HepG2 (cell line): Measurements from ENCODE around the gene TRMT2A. TPM values are rescaled to one million over a fixed set of nuclear protein-coding genes. Genes with fewer than 3 reads are reported as not detected.

Source experiments
- HDAC6 ChIP-seq: fragments of 200-600 bp; sonication (generic); IDR thresholded peaks from 2 replicates; pipeline ENCODE4 v1.7.0; 2017; ENCODE audit warnings: mild to moderate bottlenecking, antibody characterized with exemption, low read length, low read depth
- HOXA5 ChIP-seq: sonication (generic); formaldehyde crosslinking; IDR thresholded peaks from 2 replicates; pipeline ENCODE4 v1.4.0; 2020; ENCODE audit warnings: missing genetic modification reagents
- JUNB ChIP-seq: sonication (generic); formaldehyde crosslinking; IDR thresholded peaks from 2 replicates; pipeline ENCODE4 v1.8.0; 2022; ENCODE audit warnings: missing genetic modification reagents, mild to moderate bottlenecking, borderline replicate concordance
- KLF12 ChIP-seq: sonication (generic); formaldehyde crosslinking; IDR thresholded peaks from 2 replicates; pipeline ENCODE4 v1.4.0; 2020; ENCODE audit warnings: missing genetic modification reagents, borderline replicate concordance
- MAZ ChIP-seq, 2 experiments: sonication (generic) in 1 of 2; formaldehyde crosslinking in 1 of 2; IDR thresholded peaks; 2 replicates each; pipeline versions ENCODE4 v1.5.0 to v1.6.1; 2012 to 2020; ENCODE audit warnings: low read depth in 2 of 2, mild to moderate bottlenecking in 2 of 2, borderline replicate concordance in 1 of 2, improper control_type of control experiment in 1 of 2, low read length in 1 of 2, missing genetic modification reagents in 1 of 2, moderate library complexity in 1 of 2
- MIER2 ChIP-seq: IDR thresholded peaks from 2 replicates; pipeline ENCODE4 v1.6.1; 2016; ENCODE audit warnings: missing biosample characterization, missing genetic modification reagents
- SRY ChIP-seq: sonication (generic); formaldehyde crosslinking; IDR thresholded peaks from 2 replicates; pipeline ENCODE4 v1.8.0; 2022; ENCODE audit warnings: mild to moderate bottlenecking, missing genetic modification reagents
- SUZ12 ChIP-seq: fragments of 150-350 bp; IDR thresholded peaks from 2 replicates; pipeline ENCODE4 v1.6.1; 2014; ENCODE audit warnings: low read depth, low read length
- YEATS2 ChIP-seq: sonication (generic); formaldehyde crosslinking; IDR thresholded peaks from 2 replicates; pipeline ENCODE4 v1.4.0; 2020; ENCODE audit warnings: missing genetic modification reagents, borderline replicate concordance
- YY1 ChIP-seq: IDR thresholded peaks from 2 replicates; pipeline ENCODE4 v1.6.1; 2011; ENCODE audit warnings: low read length, low read depth, moderate library complexity, mild to moderate bottlenecking; ENCODE audit not compliant: insufficient read depth, insufficient replicate concordance
- ZFP90 ChIP-seq: sonication (generic); formaldehyde crosslinking; IDR thresholded peaks from 2 replicates; pipeline ENCODE4 v1.8.0; 2022; ENCODE audit warnings: missing genetic modification reagents, mild to moderate bottlenecking, inconsistent platforms, borderline replicate concordance
- ZNF138 ChIP-seq: sonication (generic); formaldehyde crosslinking; IDR thresholded peaks from 2 replicates; pipeline ENCODE4 v1.5.0; 2020; ENCODE audit warnings: mild to moderate bottlenecking, low read depth, missing genetic modification reagents
- ZNF235 ChIP-seq: sonication (generic); formaldehyde crosslinking; IDR thresholded peaks from 2 replicates; pipeline ENCODE4 v1.8.1; 2023; ENCODE audit warnings: mild to moderate bottlenecking, missing genetic modification reagents, borderline replicate concordance
- ZNF547 ChIP-seq: sonication (generic); formaldehyde crosslinking; IDR thresholded peaks from 2 replicates; pipeline ENCODE4 v1.5.1; 2020; ENCODE audit warnings: mild to moderate bottlenecking, missing genetic modification reagents
- ZNF704 ChIP-seq: sonication (generic); formaldehyde crosslinking; IDR thresholded peaks from 2 replicates; pipeline ENCODE4 v1.8.1; 2023; ENCODE audit warnings: mild to moderate bottlenecking, inconsistent platforms, moderate library complexity, missing genetic modification reagents, borderline replicate concordance
- ZNF772 ChIP-seq: sonication (generic); formaldehyde crosslinking; IDR thresholded peaks from 2 replicates; pipeline ENCODE4 v1.5.0; 2020; ENCODE audit warnings: mild to moderate bottlenecking, missing genetic modification reagents
- polyA plus RNA-seq, 8 experiments: library from polyadenylated mRNA; depleted of rRNA in 3 of 8; stranded (reverse) in 7 of 8; unstranded in 1 of 8; fragments of >200 nt; fragmentation: Illumina TruSeq in 4 of 8; extraction: Trizol in 4 of 8; gene quantifications; 2 replicates each; pipeline versions ENCODE4 v1.2.1 to v1.2.3, GENCODE V29; 2011 to 2016; ENCODE audit warnings: low read depth in 4 of 8, missing spikeins in 1 of 8, mixed read lengths in 1 of 8; ENCODE audit not compliant: insufficient read depth in 1 of 8
- total RNA-seq, 5 experiments: library from RNA; depleted of rRNA; stranded (reverse); fragments of >200 nt; fragmentation: Illumina TruSeq; extraction: Trizol; gene quantifications; 2 replicates each; pipeline ENCODE4 v1.2.3, GENCODE V29; 2016; ENCODE audit warnings: low read depth in 1 of 5
- TF ChIP-seq, protein P1 (sequence below): sonication (generic); formaldehyde crosslinking; IDR thresholded peaks from 2 replicates; pipeline ENCODE4 v1.5.1; 2020; ENCODE audit warnings: missing genetic modification reagents, mild to moderate bottlenecking, borderline replicate concordance
- TF ChIP-seq, protein P2 (sequence below): sonication (generic); formaldehyde crosslinking; IDR thresholded peaks from 2 replicates; pipeline ENCODE4 v1.5.0; 2020; ENCODE audit warnings: missing genetic modification reagents, mild to moderate bottlenecking, borderline replicate concordance
- TF ChIP-seq, protein P3 (sequence below): sonication (generic); formaldehyde crosslinking; IDR thresholded peaks from 2 replicates; pipeline ENCODE4 v1.8.0; 2022; ENCODE audit warnings: missing genetic modification reagents, mild to moderate bottlenecking, moderate library complexity, borderline replicate concordance
- TF ChIP-seq, protein P4 (sequence below): sonication (generic); formaldehyde crosslinking; IDR thresholded peaks from 2 replicates; pipeline ENCODE4 v1.4.0; 2020; ENCODE audit warnings: missing genetic modification reagents

Gene TRMT2A
- total and polyA plus RNA-seq, 2 of the 13 experiments (the other 11 are each of a cell fraction or from before 2014, with no cell fraction given), result 24.0 to 30.3 TPM

- TF ChIP-seq, protein P1, sequence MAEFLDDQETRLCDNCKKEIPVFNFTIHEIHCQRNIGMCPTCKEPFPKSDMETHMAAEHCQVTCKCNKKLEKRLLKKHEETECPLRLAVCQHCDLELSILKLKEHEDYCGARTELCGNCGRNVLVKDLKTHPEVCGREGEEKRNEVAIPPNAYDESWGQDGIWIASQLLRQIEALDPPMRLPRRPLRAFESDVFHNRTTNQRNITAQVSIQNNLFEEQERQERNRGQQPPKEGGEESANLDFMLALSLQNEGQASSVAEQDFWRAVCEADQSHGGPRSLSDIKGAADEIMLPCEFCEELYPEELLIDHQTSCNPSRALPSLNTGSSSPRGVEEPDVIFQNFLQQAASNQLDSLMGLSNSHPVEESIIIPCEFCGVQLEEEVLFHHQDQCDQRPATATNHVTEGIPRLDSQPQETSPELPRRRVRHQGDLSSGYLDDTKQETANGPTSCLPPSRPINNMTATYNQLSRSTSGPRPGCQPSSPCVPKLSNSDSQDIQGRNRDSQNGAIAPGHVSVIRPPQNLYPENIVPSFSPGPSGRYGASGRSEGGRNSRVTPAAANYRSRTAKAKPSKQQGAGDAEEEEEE (CRISPR knock-in tag), result no peak
- TF ChIP-seq JUNB (CRISPR knock-in tag), result no peak
- TF ChIP-seq MIER2 (CRISPR knock-in tag), result no peak
- TF ChIP-seq ZFP90 (CRISPR knock-in tag), result 0 out of 2 replicates have a peak, but pooled peaks have one; percentile 13
- no peak for TF ChIP-seq ZNF547 (CRISPR knock-in tag)
- peak; percentile 61; the same call in 1 of the 2 replicates for TF ChIP-seq ZNF138 (CRISPR knock-in tag)
- TF ChIP-seq SUZ12, result no peak
- TF ChIP-seq, protein P2, sequence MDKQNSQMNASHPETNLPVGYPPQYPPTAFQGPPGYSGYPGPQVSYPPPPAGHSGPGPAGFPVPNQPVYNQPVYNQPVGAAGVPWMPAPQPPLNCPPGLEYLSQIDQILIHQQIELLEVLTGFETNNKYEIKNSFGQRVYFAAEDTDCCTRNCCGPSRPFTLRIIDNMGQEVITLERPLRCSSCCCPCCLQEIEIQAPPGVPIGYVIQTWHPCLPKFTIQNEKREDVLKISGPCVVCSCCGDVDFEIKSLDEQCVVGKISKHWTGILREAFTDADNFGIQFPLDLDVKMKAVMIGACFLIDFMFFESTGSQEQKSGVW, result no peak
- peak; percentile 89 for TF ChIP-seq YY1
- TF ChIP-seq HDAC6, result no peak
- 0 out of 2 replicates have a peak, but pooled peaks have one; percentile 13 for TF ChIP-seq SRY (CRISPR knock-in tag)
- peak; percentile 71; the same call in 1 of the 2 replicates for TF ChIP-seq ZNF772 (CRISPR knock-in tag)
- TF ChIP-seq MAZ (IDR thresholded peaks at IDR 0.05; ENCODE audit: borderline replicate concordance, low read depth, low read length), result no peak
- no peak; the same call in 1 of the 2 replicates for TF ChIP-seq MAZ (CRISPR knock-in tag; IDR thresholded peaks at IDR 0.05; ENCODE audit: low read depth)
- TF ChIP-seq HOXA5 (CRISPR knock-in tag), result peak; percentile 54; the same call in 1 of the 2 replicates
- TF ChIP-seq YEATS2 (CRISPR knock-in tag), result peak; percentile 34; the same call in 1 of the 2 replicates
- TF ChIP-seq ZNF704 (CRISPR knock-in tag), result no peak
- TF ChIP-seq, protein P3, sequence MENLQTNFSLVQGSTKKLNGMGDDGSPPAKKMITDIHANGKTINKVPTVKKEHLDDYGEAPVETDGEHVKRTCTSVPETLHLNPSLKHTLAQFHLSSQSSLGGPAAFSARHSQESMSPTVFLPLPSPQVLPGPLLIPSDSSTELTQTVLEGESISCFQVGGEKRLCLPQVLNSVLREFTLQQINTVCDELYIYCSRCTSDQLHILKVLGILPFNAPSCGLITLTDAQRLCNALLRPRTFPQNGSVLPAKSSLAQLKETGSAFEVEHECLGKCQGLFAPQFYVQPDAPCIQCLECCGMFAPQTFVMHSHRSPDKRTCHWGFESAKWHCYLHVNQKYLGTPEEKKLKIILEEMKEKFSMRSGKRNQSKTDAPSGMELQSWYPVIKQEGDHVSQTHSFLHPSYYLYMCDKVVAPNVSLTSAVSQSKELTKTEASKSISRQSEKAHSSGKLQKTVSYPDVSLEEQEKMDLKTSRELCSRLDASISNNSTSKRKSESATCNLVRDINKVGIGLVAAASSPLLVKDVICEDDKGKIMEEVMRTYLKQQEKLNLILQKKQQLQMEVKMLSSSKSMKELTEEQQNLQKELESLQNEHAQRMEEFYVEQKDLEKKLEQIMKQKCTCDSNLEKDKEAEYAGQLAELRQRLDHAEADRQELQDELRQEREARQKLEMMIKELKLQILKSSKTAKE (CRISPR knock-in tag), result no peak
- TF ChIP-seq, protein P4, sequence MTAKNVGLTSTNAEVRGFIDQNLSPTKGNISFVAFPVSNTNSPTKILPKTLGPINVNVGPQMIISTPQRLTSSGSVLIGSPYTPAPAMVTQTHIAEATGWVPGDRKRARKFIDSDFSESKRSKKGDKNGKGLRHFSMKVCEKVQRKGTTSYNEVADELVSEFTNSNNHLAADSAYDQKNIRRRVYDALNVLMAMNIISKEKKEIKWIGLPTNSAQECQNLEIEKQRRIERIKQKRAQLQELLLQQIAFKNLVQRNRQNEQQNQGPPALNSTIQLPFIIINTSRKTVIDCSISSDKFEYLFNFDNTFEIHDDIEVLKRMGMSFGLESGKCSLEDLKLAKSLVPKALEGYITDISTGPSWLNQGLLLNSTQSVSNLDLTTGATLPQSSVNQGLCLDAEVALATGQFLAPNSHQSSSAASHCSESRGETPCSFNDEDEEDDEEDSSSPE (CRISPR knock-in tag), result peak; percentile 20; the same call in 1 of the 2 replicates
- TF ChIP-seq ZNF235 (CRISPR knock-in tag), result peak; percentile 46; the same call in 1 of the 2 replicates
- 0 out of 2 replicates have a peak, but pooled peaks have one; percentile 4 for TF ChIP-seq KLF12 (CRISPR knock-in tag)
Measured at GRCh38 chr22:20080445-20080775, 36.6 kb downstream of the TRMT2A start (continued).
